Loucy (cell line): ENCODE measurements around the gene GTF3A.

Experiments used
- EZH2phosphoT487 ChIP-seq: fragments of 200-600 bp; IDR thresholded peaks from 2 replicates; pipeline ENCODE4 v1.6.1; 2018; ENCODE audit warnings: antibody characterized with exemption, mild to moderate bottlenecking, moderate library complexity, borderline replicate concordance
- TF ChIP-seq, protein P1 (sequence below): fragments of 200-600 bp; sonication (generic); conservative IDR thresholded peaks from 2 replicates; pipeline ENCODE4 v1.5.1; 2014; ENCODE audit warnings: mild to moderate bottlenecking, antibody characterized with exemption, low read length

DNA sequence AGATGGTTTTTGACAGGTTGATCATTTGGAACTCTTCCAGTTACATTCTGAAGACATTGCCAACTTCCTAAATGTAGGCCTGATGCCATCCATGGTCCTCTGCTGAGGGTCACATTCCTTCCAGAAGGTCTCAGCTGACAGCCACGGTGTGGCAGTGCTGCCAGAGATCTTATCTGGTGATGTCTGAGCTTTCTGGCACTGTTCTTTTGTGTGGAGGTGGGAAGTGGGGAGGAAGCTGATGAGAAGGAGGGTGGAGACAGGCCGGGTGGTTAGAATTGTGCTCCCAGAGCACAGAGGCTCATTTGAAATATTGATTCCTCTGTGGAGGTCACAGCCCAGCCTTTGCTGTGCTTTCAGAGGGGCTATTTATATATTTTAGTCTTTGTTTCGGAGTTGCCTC lies 42.1 kb downstream of the GTF3A start:
- TF ChIP-seq, protein P1, sequence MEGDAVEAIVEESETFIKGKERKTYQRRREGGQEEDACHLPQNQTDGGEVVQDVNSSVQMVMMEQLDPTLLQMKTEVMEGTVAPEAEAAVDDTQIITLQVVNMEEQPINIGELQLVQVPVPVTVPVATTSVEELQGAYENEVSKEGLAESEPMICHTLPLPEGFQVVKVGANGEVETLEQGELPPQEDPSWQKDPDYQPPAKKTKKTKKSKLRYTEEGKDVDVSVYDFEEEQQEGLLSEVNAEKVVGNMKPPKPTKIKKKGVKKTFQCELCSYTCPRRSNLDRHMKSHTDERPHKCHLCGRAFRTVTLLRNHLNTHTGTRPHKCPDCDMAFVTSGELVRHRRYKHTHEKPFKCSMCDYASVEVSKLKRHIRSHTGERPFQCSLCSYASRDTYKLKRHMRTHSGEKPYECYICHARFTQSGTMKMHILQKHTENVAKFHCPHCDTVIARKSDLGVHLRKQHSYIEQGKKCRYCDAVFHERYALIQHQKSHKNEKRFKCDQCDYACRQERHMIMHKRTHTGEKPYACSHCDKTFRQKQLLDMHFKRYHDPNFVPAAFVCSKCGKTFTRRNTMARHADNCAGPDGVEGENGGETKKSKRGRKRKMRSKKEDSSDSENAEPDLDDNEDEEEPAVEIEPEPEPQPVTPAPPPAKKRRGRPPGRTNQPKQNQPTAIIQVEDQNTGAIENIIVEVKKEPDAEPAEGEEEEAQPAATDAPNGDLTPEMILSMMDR: no peak
- TF ChIP-seq EZH2phosphoT487: no peak
